ENCODE data around the gene DPP6. TPM values are rescaled to one million over a fixed set of nuclear protein-coding genes. Genes with fewer than 3 reads are reported as not detected.

The DPP6 gene
- total RNA-seq, 1 experiment from 2014 or later = not detected

GRCh38 chr7:154879629-154880028 is 827.4 kb downstream of the DPP6 start:
- H3K27me3 Mint-ChIP-seq (ENCODE audit: low read depth) = peaks cover 11% of the 10 kb centered on the region
- no peak overlapping the region for H3K27ac Mint-ChIP-seq
- H3K4me1 Mint-ChIP-seq = no peaks in the 10 kb centered on the region
- H3K36me3 Mint-ChIP-seq = peaks cover 50% of the 10 kb centered on the region
- CTCF ChIA-PET = no interaction called here
- no peak overlapping the region for H3K4me3 Mint-ChIP-seq
- no peak for DNase-seq (ENCODE audit: low spot score)
- POLR2A ChIA-PET = no interaction called here
- H3K9me3 Mint-ChIP-seq = peaks cover 54% of the 10 kb centered on the region
- no peak for TF ChIP-seq ZNF138 (CRISPR knock-in tag; conservative IDR thresholded peaks at IDR 0.05)
- TF ChIP-seq MXD4 (CRISPR knock-in tag; IDR thresholded peaks at IDR 0.05; ENCODE audit: borderline replicate concordance) = no peak
- no peak for ATAC-seq

GRCh38 chr7:154880513-154880912 is 828.3 kb downstream of the DPP6 start:
- Mint-ChIP-seq H3K36me3 (peaks cover 41% of the 10 kb centered on the region), H3K4me3 (no peak overlapping the region), H3K9me3 (peaks cover 45% of the 10 kb centered on the region), H3K4me1 (no peaks in the 10 kb centered on the region), H3K27me3 (ENCODE audit: low read depth) (peaks cover 11% of the 10 kb centered on the region), H3K27ac (no peak overlapping the region)
- ATAC-seq = no peak
- ChIA-PET CTCF (no interaction called here), POLR2A (no interaction called here)
- DNase-seq (ENCODE audit: low spot score) = no peak
- no peak for TF ChIP-seq ZNF138 (CRISPR knock-in tag; conservative IDR thresholded peaks at IDR 0.05)
- no peak for TF ChIP-seq TEAD4 (CRISPR knock-in tag; IDR thresholded peaks at IDR 0.05)
- no peak for TF ChIP-seq ZNF232 (CRISPR knock-in tag; IDR thresholded peaks at IDR 0.05)
- no peak for TF ChIP-seq SMAD4 (CRISPR knock-in tag; IDR thresholded peaks at IDR 0.05)
- TF ChIP-seq ZNF263 (CRISPR knock-in tag; IDR thresholded peaks at IDR 0.05; ENCODE audit: low read depth) = no peak
- no peak for TF ChIP-seq USF1 (CRISPR knock-in tag; IDR thresholded peaks at IDR 0.05)
- TF ChIP-seq SP1 (CRISPR knock-in tag; conservative IDR thresholded peaks at IDR 0.05) = no peak
- TF ChIP-seq CDX4 (CRISPR knock-in tag; IDR thresholded peaks at IDR 0.05; ENCODE audit: borderline replicate concordance) = no peak
- no peak for TF ChIP-seq KAT7 (CRISPR knock-in tag; IDR thresholded peaks at IDR 0.05; ENCODE audit: borderline replicate concordance)
- TF ChIP-seq RORB (CRISPR knock-in tag; IDR thresholded peaks at IDR 0.05) = no peak
- no peak for TF ChIP-seq CBFB (CRISPR knock-in tag; IDR thresholded peaks at IDR 0.05; ENCODE audit: low read depth)
- TF ChIP-seq IRF2 (CRISPR knock-in tag; IDR thresholded peaks at IDR 0.05; ENCODE audit: borderline replicate concordance, low read depth) = no peak
- TF ChIP-seq JAZF1 (CRISPR knock-in tag; IDR thresholded peaks at IDR 0.05) = no peak
- TF ChIP-seq AFF4 (CRISPR knock-in tag; IDR thresholded peaks at IDR 0.05; ENCODE audit: borderline replicate concordance) = no peak
- TF ChIP-seq FOXJ3 (CRISPR knock-in tag; IDR thresholded peaks at IDR 0.05; ENCODE audit: borderline replicate concordance) = no peak
- no peak for TF ChIP-seq ZSCAN18 (CRISPR knock-in tag; IDR thresholded peaks at IDR 0.05)

GRCh38 chr7:154881026-154881425 is 828.8 kb downstream of the DPP6 start:
- ChIA-PET POLR2A (no interaction called here), CTCF (no interaction called here)
- no peak overlapping the region for H3K4me3 Mint-ChIP-seq
- H3K27me3 Mint-ChIP-seq (ENCODE audit: low read depth) = peaks cover 11% of the 10 kb centered on the region
- H3K27ac Mint-ChIP-seq = no peak overlapping the region
- H3K4me1 Mint-ChIP-seq = no peaks in the 10 kb centered on the region
- no peak for ATAC-seq
- DNase-seq (ENCODE audit: low spot score) = no peak
- peaks cover 38% of the 10 kb centered on the region for H3K36me3 Mint-ChIP-seq
- TF ChIP-seq JUN (CRISPR knock-in tag; IDR thresholded peaks at IDR 0.05) (no peak), CREM (CRISPR knock-in tag; IDR thresholded peaks at IDR 0.05) (no peak), ELF4 (CRISPR knock-in tag; IDR thresholded peaks at IDR 0.05; ENCODE audit: low read depth) (no peak), ZNF281 (CRISPR knock-in tag; IDR thresholded peaks at IDR 0.05) (no peak)
- peaks cover 41% of the 10 kb centered on the region for H3K9me3 Mint-ChIP-seq
